Measurements from ENCODE around the gene MAP4K3. TPM values are rescaled to one million over a fixed set of nuclear protein-coding genes. Genes with fewer than 3 reads are reported as not detected.

MAP4K3 gene
- total and polyA plus RNA-seq, 9 of the 15 experiments (the other 6 are each of a cell fraction or from before 2014, with no cell fraction given), result 3.1 to 30.0 (median 16.9) TPM

DNA sequence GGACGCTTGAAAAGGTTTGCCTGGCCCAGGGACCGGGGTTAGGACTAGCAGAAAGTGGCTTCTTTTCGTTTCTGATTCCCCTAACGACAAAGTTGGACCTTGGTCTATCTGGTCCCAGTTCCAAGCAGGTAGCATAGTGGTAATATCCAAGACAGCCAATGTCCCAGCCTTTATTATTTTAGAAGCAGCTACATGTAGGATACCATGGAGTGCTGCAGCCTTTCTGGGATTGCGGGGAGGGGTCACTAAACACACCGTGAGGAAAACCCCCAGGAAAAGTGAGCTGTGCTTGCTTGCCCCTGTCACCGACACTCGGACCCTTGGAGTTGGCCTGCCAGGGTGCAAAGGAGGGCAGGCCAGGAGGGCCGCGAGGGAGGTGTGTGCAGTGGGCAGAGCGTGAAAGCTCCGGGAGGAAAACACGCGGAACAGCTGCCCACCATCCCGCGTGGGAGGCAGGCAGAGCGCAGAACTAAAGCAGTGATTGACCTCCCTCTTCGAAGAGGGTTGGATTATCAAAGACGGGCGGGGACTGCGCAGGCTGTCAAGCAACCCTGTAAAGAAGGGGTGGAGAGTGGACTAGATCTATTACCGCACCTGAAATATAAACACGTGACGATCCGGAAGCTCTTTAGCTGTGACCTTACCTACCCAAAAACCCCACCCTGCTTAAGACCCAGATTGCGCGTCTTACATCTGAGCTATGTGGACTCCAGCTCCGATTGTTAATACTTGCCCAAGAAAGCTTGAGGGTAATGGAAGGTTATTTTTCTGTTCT, 624 bp upstream of the MAP4K3 start (continued):
- TF ChIP-seq, protein P1, sequence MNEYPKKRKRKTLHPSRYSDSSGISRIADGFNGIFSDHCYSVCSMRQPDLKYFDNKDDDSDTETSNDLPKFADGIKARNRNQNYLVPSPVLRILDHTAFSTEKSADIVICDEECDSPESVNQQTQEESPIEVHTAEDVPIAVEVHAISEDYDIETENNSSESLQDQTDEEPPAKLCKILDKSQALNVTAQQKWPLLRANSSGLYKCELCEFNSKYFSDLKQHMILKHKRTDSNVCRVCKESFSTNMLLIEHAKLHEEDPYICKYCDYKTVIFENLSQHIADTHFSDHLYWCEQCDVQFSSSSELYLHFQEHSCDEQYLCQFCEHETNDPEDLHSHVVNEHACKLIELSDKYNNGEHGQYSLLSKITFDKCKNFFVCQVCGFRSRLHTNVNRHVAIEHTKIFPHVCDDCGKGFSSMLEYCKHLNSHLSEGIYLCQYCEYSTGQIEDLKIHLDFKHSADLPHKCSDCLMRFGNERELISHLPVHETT (CRISPR knock-in tag; conservative IDR thresholded peaks at IDR 0.05 in 1 of 2, IDR thresholded peaks at IDR 0.05 in 1 of 2), result 0 out of 4 replicates have a peak, but pooled peaks of 1 of the 2 experiments have one; percentile 11
- TF ChIP-seq, protein P2, sequence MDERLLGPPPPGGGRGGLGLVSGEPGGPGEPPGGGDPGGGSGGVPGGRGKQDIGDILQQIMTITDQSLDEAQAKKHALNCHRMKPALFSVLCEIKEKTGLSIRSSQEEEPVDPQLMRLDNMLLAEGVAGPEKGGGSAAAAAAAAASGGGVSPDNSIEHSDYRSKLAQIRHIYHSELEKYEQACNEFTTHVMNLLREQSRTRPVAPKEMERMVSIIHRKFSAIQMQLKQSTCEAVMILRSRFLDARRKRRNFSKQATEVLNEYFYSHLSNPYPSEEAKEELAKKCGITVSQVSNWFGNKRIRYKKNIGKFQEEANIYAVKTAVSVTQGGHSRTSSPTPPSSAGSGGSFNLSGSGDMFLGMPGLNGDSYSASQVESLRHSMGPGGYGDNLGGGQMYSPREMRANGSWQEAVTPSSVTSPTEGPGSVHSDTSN (CRISPR knock-in tag; IDR thresholded peaks at IDR 0.05; ENCODE audit: low read depth), result no peak
- TF ChIP-seq, protein P2 (tag; conservative IDR thresholded peaks at IDR 0.05; ENCODE audit: low read depth), result no peak
